Activated CD4-positive, alpha-beta T cell treated with anti-CD3 and anti-CD28 coated beads for 24 hours (primary cell): ENCODE measurements around the gene EHMT2.
A peak's percentile ranks its signal among the peaks of the same experiment; 100 is the strongest.
"Not testable (repeated sequence)": the region's sequence is repeated elsewhere in the genome, so short reads cannot be mapped to it uniquely, and the experiment has no call there.

Experiments
- DNase-seq, 2 donors: peaks; one replicate each; pipeline ENCODE4 v3.0.0-alpha.2; 2020; ENCODE audit warnings: low read depth in 2 of 2

The EHMT2 gene

GRCh38 chr6:31838114-31838553, 59.4 kb downstream of the EHMT2 start:
- DNase-seq, result not testable (repeated sequence)

GRCh38 chr6:31837369-31838113, 60.0 kb downstream of the EHMT2 start:
- no peak for DNase-seq

GRCh38 chr6:31836474-31837368, 60.8 kb downstream of the EHMT2 start:
- DNase-seq, result no peak

GRCh38 chr6:31836047-31836473, 61.4 kb downstream of the EHMT2 start:
- DNase-seq, result no peak

GRCh38 chr6:31834367-31835250, 62.9 kb downstream of the EHMT2 start:
- DNase-seq, result peak; percentile 66 to 72

- no peak for DNase-seq
Observed at GRCh38 chr6:31831350-31832215, 65.9 kb downstream of the EHMT2 start.

- no peak for DNase-seq
Observed at GRCh38 chr6:31830886-31831335, 66.6 kb downstream of the EHMT2 start.
